HG03095 (cell line): ENCODE measurements around the gene MALT1.
"Not testable (repeated sequence)": the region's sequence is repeated elsewhere in the genome, so short reads cannot be mapped to it uniquely, and the experiment has no call there.

Source experiments
- ATAC-seq: cut with Tn5 transposase; IDR thresholded peaks from one replicate; pipeline ENCODE4 v1.9.1; 2021; ENCODE audit warnings: moderate library complexity; ENCODE audit not compliant: unreplicated experiment

Gene MALT1, protein sequence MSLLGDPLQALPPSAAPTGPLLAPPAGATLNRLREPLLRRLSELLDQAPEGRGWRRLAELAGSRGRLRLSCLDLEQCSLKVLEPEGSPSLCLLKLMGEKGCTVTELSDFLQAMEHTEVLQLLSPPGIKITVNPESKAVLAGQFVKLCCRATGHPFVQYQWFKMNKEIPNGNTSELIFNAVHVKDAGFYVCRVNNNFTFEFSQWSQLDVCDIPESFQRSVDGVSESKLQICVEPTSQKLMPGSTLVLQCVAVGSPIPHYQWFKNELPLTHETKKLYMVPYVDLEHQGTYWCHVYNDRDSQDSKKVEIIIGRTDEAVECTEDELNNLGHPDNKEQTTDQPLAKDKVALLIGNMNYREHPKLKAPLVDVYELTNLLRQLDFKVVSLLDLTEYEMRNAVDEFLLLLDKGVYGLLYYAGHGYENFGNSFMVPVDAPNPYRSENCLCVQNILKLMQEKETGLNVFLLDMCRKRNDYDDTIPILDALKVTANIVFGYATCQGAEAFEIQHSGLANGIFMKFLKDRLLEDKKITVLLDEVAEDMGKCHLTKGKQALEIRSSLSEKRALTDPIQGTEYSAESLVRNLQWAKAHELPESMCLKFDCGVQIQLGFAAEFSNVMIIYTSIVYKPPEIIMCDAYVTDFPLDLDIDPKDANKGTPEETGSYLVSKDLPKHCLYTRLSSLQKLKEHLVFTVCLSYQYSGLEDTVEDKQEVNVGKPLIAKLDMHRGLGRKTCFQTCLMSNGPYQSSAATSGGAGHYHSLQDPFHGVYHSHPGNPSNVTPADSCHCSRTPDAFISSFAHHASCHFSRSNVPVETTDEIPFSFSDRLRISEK

DNA sequence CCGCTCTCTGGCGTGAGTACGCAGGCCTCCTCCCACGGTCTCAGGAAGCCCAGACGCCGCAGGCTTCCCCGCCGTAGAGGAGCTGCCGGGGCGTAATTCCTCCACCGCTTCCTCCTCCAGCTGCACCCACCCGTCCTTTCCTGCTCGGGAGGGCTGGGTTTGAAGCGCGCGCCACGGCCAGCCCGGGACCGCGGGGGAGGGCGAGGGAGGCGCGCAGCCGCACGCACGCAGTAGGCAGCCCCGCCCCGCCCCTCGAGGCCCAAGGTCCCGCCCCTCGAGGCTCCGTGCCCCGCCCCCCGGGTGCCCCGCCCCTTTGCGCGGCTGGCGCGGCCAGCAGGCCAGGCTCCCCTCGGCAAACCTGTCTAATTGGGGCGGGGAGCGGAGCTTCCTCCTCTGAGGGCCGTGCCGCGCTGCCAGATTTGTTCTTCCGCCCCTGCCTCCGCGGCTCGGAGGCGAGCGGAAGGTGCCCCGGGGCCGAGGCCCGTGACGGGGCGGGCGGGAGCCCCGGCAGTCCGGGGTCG is at the start of gene MALT1:
Gene MALT1 (plus strand): TSS at position 355 of the 521 bp plus-strand sequence. CDS start 179 bp downstream, outside the sequence.
- peak; percentile 72 for ATAC-seq

DNA sequence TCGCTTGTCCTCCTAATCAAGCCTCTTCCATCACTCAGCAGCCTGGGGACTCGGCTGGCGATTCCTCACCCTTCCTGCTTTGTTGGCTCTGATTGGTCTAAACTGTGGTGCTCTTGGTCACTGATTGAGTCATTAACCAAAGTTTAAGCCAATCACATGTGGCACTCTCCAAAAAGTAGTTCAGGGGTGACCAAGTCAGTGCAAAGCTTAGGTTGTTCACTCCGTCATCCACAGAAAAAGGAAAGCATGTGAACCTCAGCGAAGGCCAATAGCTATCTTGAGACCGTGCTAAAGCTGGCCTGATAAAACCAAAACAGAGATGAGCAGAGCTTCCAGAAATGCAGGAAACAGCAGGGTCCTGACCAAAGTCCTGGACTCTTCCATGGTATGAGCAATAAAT is 47.3 kb upstream of the MALT1 start:
- no peak for ATAC-seq

DNA sequence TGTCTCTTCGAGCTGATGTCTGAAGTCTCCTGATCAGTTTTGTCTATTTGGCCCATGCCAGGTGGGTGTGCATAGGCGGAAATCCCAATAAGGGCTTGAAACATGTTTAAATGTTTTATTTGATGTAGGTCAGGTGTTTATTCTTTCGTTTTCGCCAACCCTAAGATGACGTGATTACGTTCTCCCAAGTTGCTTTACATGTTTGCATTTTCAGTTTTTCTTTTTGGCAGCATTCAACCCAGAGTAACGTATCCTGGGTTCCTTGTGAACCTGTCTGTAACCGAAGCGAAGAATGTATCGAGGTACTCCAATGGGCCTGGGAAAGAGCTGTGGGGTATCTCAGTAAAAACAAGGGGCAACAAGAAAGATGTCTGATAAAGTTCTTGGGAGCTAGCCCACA is 45.4 kb upstream of the MALT1 start:
- ATAC-seq = no peak

DNA sequence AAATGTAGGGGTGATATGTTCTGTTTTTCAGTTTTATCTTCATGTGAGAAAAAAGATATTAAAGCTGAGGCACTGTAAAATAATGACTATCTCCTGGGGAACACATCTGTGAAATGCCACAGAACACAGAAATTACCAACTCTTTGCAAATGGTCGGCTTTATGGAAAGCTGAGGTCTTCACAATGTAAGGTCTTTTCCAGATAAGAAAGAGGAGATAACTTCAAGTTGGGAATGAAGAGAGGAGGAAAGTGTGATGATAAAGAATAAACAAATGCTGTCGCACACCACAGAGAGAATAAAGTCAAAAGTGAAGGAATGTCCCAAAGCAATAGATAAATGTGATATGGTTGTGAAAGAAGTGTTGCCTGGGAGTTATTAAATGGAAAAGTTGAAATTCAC is 41.2 kb upstream of the MALT1 start:
- no peak for ATAC-seq

DNA sequence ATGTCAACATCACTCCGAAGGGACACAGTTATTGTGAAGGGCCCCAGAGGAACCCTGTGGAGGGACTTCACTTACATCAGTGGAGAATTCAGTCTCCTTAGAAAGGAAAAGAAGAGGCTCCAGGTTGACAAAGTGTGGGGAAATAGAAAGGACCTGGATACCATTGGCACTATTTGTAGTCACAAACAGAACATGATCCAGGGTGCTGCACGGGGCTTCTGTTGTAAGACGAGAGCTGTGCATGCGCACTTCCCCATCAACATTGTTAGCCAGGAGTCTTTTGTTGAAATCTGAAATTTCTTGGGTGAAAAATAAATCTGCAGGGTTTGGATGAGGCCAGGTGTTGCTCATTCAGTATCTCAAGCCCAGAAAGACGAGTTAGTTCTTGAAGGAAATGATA is 40.0 kb upstream of the MALT1 start:
- no peak for ATAC-seq

DNA sequence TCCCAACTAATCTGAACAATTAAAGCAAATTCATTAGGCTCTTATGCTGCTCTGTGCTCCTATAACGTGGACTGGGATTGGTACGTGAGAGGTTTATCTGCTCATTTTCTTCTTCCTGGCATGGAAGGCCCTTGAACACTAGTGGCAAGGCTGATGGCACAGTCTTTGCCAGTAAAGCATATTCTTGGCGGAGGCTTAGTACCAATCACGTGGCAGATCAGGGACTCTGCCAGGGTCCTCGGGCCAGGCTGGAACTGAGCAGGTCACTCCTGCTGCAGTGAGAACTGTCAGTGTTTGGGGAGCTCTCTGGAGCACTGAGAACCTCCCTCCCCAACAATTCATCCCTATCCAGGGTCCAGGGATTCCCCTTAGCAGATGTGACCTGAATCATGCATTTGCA is 38.7 kb upstream of the MALT1 start:
- no peak for ATAC-seq

DNA sequence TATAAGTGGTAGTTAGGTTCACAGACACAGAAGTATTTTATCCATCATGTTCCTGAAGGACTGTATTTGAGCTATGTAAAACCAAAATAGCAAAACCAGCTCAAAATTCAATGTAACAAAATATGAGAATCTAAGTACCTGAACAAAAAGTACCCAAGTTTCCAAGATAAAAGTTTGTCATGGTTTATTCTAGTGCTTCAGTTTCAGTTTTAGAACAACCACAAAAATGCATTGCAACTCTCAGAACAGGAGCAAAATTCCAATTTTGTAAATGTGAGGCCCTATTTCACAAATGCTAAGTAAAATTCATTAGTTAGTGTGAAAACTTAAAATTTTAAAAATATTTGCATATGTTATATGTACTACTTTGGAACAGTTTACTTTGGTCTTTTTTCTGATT is 37.4 kb upstream of the MALT1 start:
- no peak for ATAC-seq

DNA sequence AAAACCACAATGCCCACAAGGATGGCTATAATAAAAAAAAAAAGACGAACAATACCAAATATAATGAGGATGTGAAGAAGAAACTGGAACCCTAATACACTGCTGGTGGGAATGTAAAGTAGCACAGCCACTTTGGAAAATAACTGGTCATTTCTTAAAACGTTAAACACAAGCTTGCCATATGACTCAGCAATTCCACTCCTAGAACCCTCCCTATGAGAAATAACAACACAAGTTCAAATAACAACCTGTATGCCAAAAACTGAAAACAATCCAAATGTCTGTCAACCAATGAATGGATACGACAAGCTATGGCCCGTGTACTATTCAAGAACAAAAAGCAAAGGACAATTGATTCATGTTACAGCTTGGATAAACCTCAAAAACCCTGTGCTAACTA is 35.4 kb upstream of the MALT1 start:
- no peak for ATAC-seq

DNA sequence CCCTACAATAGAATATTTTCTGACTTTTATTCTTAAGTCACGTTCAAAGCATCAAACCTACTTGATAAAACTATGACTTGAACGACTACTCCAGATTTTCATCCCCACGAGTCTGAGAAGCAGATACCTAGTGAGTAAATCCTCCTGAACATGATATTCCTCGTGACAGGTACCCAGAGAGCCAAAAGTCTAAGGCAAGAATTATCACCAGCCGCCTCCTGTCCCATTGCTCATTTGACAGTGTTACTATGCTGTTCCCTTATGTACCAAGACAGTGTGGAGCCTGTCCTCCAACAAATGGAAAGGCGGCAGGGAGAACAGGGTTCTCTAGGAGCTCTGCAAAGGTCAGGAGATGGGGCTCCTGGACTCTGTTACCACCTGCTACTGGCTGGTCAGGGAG is 34.1 kb upstream of the MALT1 start:
- ATAC-seq = no peak

DNA sequence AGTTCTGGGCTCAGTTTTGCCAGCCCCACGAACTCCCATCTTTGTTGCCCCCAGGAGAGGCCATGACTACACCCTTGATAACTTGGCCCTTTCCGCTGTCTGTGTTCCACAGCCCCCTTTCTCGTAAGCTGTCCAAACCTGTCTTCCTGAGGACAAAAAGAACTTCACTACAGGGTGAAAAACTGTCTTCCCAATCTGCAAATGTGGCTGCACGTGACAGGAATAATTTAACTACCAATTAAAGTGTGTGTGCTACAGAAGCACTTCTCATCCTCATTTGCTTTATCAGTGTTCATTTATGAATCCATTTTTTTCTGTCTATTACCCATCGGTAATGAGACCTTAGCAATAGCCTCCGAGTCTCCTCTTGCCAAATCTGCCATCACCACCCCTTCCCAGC is 33.3 kb upstream of the MALT1 start:
- ATAC-seq = no peak

DNA sequence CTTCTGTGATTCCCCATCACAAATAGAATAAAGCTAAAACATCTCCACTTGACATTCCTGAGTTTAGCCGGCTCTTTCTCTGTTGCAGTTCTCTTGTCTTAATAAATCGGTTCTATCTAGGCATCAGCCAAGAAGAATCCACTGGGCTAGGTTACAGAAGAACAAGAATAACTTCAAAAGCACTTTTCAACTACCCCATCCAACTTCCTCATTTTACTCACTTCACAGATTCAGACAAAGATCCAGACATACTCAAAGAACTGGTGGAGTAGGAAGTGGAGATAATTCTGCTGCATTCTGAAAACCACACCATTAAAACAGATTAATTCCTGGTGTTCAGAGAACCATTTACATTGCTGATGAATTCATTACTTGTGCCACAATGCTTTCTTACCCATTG is 32.8 kb upstream of the MALT1 start:
- ATAC-seq = no peak

DNA sequence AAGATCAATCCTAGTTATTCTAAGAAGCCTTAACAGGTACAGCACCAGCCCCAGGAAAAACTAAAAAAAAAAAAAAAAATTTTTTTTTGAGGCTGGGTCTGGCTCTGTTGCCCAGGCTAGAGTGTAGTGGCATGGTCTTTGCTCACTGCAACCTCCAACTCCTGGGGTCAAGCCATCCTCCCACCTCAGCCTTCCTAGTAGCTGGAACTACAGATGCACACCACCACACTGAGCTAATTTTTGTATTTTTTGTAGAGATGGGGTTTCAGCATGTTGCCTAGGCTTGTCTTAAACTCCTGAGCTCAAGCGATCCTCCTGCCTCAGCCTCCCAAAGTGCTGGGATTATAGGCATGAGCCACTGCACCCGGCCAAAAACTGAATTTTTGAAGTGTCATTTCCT is 32.0 kb upstream of the MALT1 start:
- no peak for ATAC-seq

DNA sequence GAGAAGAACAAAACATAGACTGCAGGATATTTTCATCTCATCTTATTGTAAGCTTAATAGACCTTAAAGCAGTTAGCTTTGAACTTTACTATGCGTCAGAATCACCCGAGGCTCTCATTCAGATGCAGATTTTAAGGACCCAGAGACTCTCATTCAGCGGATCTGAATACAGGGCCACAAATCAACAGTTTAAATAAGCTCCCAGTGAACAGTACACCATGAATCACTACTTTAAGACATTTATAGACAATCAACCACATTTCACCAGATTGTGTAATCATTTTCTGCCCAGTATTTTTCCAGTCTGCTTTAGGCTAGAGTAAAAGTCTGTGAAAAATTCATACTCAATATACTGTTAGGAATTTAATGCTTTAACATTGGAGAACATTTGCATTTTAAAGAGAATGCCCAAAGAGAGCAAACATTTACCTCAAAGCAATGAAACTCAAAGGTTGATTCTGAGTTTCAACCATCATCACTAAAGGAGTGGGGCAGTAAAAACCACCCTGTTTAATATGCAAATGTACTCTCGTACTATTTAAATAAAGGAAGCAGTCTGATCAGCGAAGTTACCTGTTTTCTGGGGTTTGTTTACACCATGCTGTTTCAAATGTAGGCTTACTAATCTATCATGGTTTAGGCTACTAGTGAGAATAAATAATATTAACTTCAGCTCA is 31.4 kb upstream of the MALT1 start:
- no peak for ATAC-seq

DNA sequence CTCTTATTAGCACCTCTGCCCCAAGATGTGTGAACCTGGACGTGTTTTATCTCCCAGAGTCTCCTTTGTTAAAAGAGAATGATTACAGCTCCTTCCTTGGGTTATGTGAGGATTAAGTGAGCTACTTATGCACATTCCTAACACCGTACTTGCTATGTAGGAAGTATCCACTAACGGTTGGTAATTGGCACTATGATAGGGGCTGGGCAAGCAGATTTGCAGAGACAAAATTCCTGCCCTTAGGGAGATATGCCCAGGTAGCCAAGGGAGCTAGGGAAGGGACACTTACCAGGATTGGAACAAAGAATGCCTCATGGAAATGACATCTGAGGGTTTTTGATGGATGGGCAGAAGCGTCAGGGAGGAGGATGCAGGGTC is 30.8 kb upstream of the MALT1 start:
- ATAC-seq = no peak

DNA sequence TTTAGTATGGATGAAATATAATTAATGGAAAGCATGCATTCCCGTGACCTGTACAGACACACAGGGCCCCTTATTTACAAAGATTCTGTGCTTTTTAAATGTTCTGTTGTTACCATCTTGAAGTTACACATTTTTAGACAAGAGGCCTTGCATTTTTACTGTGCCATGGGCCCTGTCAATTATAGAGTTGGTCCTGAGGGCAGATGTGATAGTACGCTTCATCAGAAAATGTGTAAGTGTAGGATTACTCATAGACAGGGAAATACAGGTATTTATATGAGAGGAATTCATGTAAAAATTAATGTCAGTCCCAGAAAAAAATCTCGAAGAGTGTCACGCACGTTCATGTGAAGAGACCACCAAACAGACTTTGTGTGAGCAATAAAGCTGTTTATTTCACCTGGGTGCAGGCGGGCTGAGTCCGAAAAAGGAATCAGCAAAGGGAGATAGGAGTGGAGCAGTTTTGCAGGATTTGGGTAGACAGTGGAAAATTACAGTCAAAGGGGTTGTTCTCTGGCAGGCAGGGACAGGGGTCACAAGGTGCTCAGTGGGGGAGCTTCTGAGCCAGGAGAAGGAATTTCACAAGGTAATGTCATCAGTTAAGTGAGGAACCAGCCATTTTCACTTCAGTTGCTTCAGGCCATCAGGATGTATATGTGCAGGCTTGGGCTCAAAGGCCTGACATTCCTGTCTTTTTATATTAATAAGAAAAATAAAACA is 30.2 kb upstream of the MALT1 start:
- no peak for ATAC-seq

DNA sequence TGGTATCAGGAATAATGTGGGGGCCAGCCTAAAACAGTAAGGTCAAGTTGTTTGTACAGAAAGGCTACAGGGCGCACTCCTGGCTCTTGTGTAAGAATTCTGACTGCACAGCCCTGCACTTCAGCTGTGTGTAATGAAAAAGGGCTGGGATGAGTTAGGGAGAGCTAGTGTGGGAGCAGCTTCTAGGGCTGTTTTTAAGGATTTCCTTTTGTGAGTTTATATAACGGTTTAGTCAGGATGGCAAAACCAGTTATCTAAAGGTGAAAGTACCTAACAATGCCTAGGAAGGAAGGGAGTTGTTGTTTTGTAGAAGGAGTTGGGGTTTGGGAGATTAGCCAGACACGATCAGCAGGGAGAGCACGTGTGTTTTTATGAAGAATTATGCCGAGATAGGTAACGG is 27.7 kb upstream of the MALT1 start:
- not testable (repeated sequence) for ATAC-seq

DNA sequence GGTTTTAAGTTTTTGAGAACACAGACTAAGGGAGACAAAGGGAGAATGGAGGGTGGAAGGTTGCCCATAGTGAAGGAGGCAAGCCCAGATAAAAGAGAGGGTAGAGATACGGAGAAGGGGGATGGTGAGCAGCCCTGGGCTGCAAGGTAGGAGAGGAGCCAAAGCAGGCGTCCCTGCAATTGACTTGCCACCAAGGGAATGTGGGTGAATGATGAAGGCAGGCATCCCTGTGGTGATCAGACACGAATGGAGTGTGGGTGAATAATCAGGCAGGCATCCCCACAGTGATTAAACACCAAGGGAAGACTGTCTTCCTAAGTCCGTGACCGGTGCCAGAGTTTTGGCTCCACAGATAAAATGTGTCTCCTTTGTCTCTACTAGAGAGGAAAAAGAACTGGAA is 25.9 kb upstream of the MALT1 start:
- no peak for ATAC-seq

DNA sequence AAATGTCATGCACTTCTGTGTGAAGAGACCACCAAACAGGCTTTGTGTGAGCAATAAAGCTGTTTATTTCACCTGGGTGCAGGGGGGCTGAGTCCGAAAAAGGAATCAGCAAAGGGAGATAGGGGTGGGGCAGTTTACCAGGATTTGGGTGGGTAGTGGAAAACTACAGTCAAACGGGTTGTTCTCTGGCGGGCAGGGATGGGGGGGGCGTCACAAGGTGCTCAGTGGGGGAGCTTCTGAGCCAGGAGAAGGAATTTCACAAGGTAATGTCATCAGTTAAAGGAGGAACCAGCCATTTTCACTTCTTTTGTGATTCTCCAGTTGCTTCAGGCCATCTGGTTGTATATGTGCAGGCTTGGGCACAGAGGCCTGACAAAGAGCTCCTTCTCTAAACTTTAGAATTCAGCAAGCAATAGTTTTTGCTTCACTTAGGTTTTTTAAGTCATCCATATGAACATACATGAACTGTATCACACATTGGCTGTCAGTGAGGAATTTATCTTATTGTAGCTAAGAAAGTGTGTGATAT is 24.9 kb upstream of the MALT1 start:
- ATAC-seq = no peak

DNA sequence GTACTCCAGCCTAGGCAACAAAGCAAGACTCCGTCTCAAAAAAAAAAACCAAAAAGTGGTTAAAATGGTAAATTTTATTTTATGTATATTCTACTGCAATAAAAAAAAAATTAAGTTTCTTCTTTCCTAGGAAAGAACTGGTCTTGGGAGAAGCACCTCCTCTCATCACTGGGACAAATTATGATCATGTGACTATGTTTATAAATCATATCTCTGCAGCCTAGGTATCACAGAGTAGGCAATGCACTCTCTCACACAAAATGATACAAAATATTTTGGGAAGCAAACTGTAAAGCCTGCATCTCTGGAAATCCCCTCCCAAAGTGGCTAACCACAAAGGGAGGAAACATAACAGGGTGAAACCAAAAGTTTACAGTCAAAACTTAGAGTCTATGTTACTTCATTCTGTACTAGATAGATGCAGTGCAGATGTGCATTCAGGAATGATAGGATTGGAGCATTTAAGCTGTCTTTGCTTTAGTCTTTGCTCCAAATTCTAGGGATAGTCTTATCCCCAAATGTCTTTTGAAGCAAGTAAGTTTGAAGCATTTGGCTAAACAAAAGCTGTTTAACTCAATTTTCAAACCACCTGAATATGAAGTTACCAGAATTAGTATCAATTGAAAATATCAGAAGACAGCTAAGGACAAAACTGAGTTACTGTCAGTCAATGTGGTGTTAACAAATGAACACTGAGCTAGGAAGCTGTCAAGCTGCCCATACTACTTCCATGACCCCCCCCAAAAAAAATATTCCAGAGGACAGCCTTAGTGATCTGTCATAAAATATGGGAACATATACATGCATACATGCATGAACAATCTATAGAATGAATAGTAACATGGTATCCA is 21.1 kb upstream of the MALT1 start:
- ATAC-seq = peak; percentile 77

DNA sequence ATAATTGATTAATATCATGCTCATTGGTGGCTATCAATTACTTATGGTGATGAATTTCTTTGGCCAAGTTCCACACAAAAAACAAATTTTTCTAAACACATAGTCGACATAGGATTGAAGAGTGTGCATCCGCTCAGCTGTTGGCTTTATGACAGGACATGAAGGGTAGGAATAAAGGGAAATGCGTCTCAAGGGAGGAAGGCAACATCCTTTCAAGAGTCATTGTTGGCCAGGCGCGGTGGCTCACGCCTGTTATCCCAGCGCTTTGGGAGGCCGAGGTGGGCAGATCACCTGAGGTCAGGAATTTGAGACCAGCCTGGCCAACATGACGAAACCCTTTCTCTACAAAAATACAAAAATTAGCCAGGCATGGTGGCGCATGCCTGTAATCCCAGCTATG is 20.4 kb upstream of the MALT1 start:
- not testable (repeated sequence) for ATAC-seq
